Heart right ventricle (tissue), 16 donors: ENCODE results near the gene AGTRAP. TPM values are rescaled to one million over a fixed set of nuclear protein-coding genes. Genes with fewer than 3 reads are reported as not detected.
A peak's percentile ranks its signal among the peaks of the same experiment; 100 is the strongest.

Experiments
- ATAC-seq, 8 donors: fragments of 200-7000 bp; cut with Tn5 transposase; one replicate each; pipeline ENCODE4 v1.9.1; 2020; ENCODE audit warnings: mild to moderate bottlenecking in 8 of 8, moderate library complexity in 8 of 8, moderate number of reproducible peaks in 1 of 8
- DNase-seq, 2 donors: peaks; one replicate each; pipeline ENCODE4 v3.0.0-alpha.2; 2020
- H3K27ac ChIP-seq, 10 donors: fragments of 200-600 bp; sonication (generic) in 2 of 10; one replicate each; pipeline versions ENCODE4 v1.5.0 to v1.8.0; 2020 to 2022; ENCODE audit warnings: mild to moderate bottlenecking in 3 of 10
- H3K27me3 ChIP-seq, 7 donors: fragments of 200-600 bp; one replicate each; pipeline ENCODE4 v1.8.0; 2021 to 2022; ENCODE audit warnings: mild to moderate bottlenecking in 2 of 7
- H3K36me3 ChIP-seq, 9 donors: fragments of 200-600 bp; sonication (generic) in 1 of 9; one replicate each; pipeline versions ENCODE4 v1.5.0 to v1.8.0; 2020 to 2022; ENCODE audit warnings: mild to moderate bottlenecking in 2 of 9
- H3K4me1 ChIP-seq, 9 donors: fragments of 200-600 bp; sonication (generic) in 1 of 9; one replicate each; pipeline versions ENCODE4 v1.5.0 to v1.8.0; 2020 to 2022; ENCODE audit warnings: mild to moderate bottlenecking in 4 of 9
- H3K4me3 ChIP-seq, 10 donors: fragments of 200-600 bp; sonication (generic) in 2 of 10; one replicate each; pipeline versions ENCODE4 v1.5.0 to v1.8.0; 2020 to 2022; ENCODE audit warnings: mild to moderate bottlenecking in 7 of 10, moderate library complexity in 2 of 10
- H3K9me3 ChIP-seq, 11 donors: fragments of 200-600 bp in 10 of 11; sonication (generic) in 2 of 11; one replicate each; pipeline versions ENCODE4 v1.5.0 to v1.8.0; 2013 to 2022; ENCODE audit warnings: mild to moderate bottlenecking in 2 of 11, control low read depth in 1 of 11, moderate library complexity in 1 of 11
- CTCF ChIP-seq, 9 donors: fragments of 200-600 bp; sonication (generic) in 2 of 9; IDR thresholded peaks; one replicate each; pipeline versions ENCODE4 v1.5.0 to v1.8.0; 2021 to 2022; ENCODE audit warnings: antibody characterized with exemption in 9 of 9, mild to moderate bottlenecking in 5 of 9, moderate library complexity in 1 of 9
- WGBS, 2 donors: extraction: QIAGEN DNeasy Blood & Tissue Kit; methylation state at CpG; one replicate each; pipeline ENCODE4 v1.1.7; 2013; ENCODE audit warnings: inconsistent platforms in 1 of 2; 5-methylcytosine and 5-hydroxymethylcytosine counted together
- intact Hi-C, 10 donors: fragments of 100-400 bp; cut with DNase I; formaldehyde crosslinking; loops; one replicate each; pipeline versions ENCODE4 v1.11.1 to v1.14.2; 2022
- long read RNA-seq, 3 donors: library from polyadenylated mRNA; unstranded; transcript quantifications; one replicate each; pipeline ENCODE4 v2.0.0, GENCODE V29; 2020 to 2021
- polyA plus RNA-seq, 2 donors: library from polyadenylated mRNA; stranded (reverse); fragments of 200-250 nt; gene quantifications; one replicate each; pipeline ENCODE4 v1.2.3, GENCODE V29; 2013
- total RNA-seq, 10 donors: library from RNA; stranded (reverse); fragmentation: NEBNext Ultra II Directional in 3 of 10; extraction: Animal tissue kit (Norgen Biotek cat#: 25700) in 3 of 10; gene quantifications; one replicate each; pipeline versions ENCODE4 v1.2.1 to v1.2.4, GENCODE V29; 2021 to 2023
- donor health status: Arrhythmogenic right ventricular cardiomyopathy.
- donor health status: ischemic (EF 13 %, LVEDD 7.1; RV severe dilation, severe dysfunction).
- donor health status: healthy with polysubstance abuse.
- donor health status: DM: no; HTN: yes; CAD: no.
- donor health status: DM: no; HTN: no; CAD: no.
- donor health status: ischemic (EF 25% LVEDD 6.9; RV normal size, moderate dysfunction).
- donor health status: ischemic (EF 25% LVEDD 5.7; RV mildly dilated, moderate dysfunction).
- donor health status: healthy.
- donor health status: DM: yes; HTN: yes; CAD: no.
- donor health status: Ischemic cardiomyopathy.
- donor health status: ischemic (EF 35%, LVEDD 5.7; RV mildly dilated, moderate dysfunction).
- donor health status: nonischemic (EF 11% LVEDD 7.7; RV severe dilation, severe dysfunction).
- donor health status: DM: yes; HTN: yes; CAD: no.
- donor health status: PGD.
- donor health status: ischemic (EF 29% LVEDD 5.4; RV normal size, mild dysfunction).
- donor health status: nonischemic (EF 23%, LVEDD 6.1; RV moderate dilation, normal function).

AGTRAP gene
- total RNA-seq (10 to 100 TPM; 12.9 to 37.9 (median 16.9) TPM), polyA plus RNA-seq (10 to 100 TPM; 21.4 to 96.7 TPM)
- long read RNA-seq, donor 1, transcript AGTRAP-203 (5 exons, 1,100 nt) = minor isoform, 5 of 33 reads
- long read RNA-seq, donor 1, transcript AGTRAP-201 (5 exons, 1,107 nt) = major isoform, 12 of 33 reads
- long read RNA-seq, donor 1, partial matches to known transcripts = 3 of 33 reads
- long read RNA-seq, donor 1, other reads (novel, unspliced or antisense) = 10 of 33 reads
- long read RNA-seq, donor 2, transcript AGTRAP-201 (5 exons, 1,107 nt) = major isoform, 12 of 21 reads
- long read RNA-seq, donor 2, partial matches to known transcripts = 2 of 21 reads
- long read RNA-seq, donor 2, other reads (novel, unspliced or antisense) = 6 of 21 reads
- long read RNA-seq, donor 3, transcript AGTRAP-201 (5 exons, 1,107 nt) = major isoform, 12 of 21 reads
- long read RNA-seq, donor 3, partial matches to known transcripts = 2 of 21 reads
- long read RNA-seq, donor 3, other reads (novel, unspliced or antisense) = 3 of 21 reads

- TF ChIP-seq CTCF (IDR thresholded peaks at IDR 0.05) = peak in 2 of 9 donors; percentile 17 to 28
- H3K36me3 ChIP-seq = no peaks in the 10 kb centered on the region
- H3K4me1 ChIP-seq = peaks cover 6 to 75% (median 36%) of the 10 kb centered on the region in 9 donors
- no peaks in the 10 kb centered on the region for H3K27me3 ChIP-seq
- H3K4me3 ChIP-seq = peak within 1 kb of the TSS; percentile 36 to 99 (median 84)
- H3K9me3 ChIP-seq = no peaks in the 10 kb centered on the region
- 1% methylated on average over 55 to 59 of the region's 59 CpGs for WGBS, 2 donors
- intact Hi-C loops = loop anchor here in 4 of 10 donors (5.0 kb wide), 4 partner anchors 46 to 71 kb away; partner anchors contain the start of genes CLCN6 (in 1 of the 4) and MTHFR (in 1 of the 4)
- peak; percentile 83 to 94 (median 92) for ATAC-seq
- DNase-seq = peak; percentile 97 to 98
- peak within 1 kb of the TSS; percentile 41 to 97 (median 88) for H3K27ac ChIP-seq
Observed at GRCh38 chr1:11735854-11736745, at the start of gene AGTRAP. TSS of gene AGTRAP (plus strand) at chr1:11736136. CDS start at chr1:11736209, 73 bp downstream.

GRCh38 chr1:11688506-11688905, 47.4 kb upstream of the AGTRAP start:
- Histone ChIP-seq H3K27me3 (peaks cover 23 to 80% (median 57%) of the 10 kb centered on the region in 7 donors), H3K9me3 (no peaks in the 10 kb centered on the region), H3K4me1 (peaks cover 0 to 27% (median 10%) of the 10 kb centered on the region in 9 donors), H3K4me3 (no peak overlapping the region), H3K36me3 (no peaks in the 10 kb centered on the region), H3K27ac (no peak overlapping the region)
- intact Hi-C loops = no loop called here
- TF ChIP-seq CTCF (IDR thresholded peaks at IDR 0.05) = no peak
- DNase-seq = no peak
- WGBS, 2 donors = 96 to 98% methylated on average over 4 of the region's 4 CpGs
- ATAC-seq = no peak

- peak overlapping the region in 9 of 10 donors; percentile 16 to 47 (median 30) for H3K4me3 ChIP-seq
- H3K9me3 ChIP-seq = no peaks in the 10 kb centered on the region
- H3K27me3 ChIP-seq = peaks cover 23 to 90% (median 77%) of the 10 kb centered on the region in 7 donors
- DNase-seq (no peak), ATAC-seq (no peak)
- no peak for TF ChIP-seq CTCF (IDR thresholded peaks at IDR 0.05)
- H3K4me1 ChIP-seq = peaks cover 0 to 29% (median 10%) of the 10 kb centered on the region in 9 donors
- WGBS, 2 donors = 4% methylated on average over 64 of the region's 64 CpGs
- no peaks in the 10 kb centered on the region for H3K36me3 ChIP-seq
- H3K27ac ChIP-seq = no peak overlapping the region
- intact Hi-C loops = no loop called here
Observed at GRCh38 chr1:11690397-11691301, 45.3 kb upstream of the AGTRAP start.
